NCI-H187 (cell line): Measurements from ENCODE around the gene ORMDL3.
"Not testable (repeated sequence)": the region's sequence is repeated elsewhere in the genome, so short reads cannot be mapped to it uniquely, and the experiment has no call there.

ENCODE experiments used
- DNase-seq, 2 experiments: peaks; one replicate each; lab custom pipeline; 2025; lab: John Stamatoyannopoulos, UW

ORMDL3 gene

DNA sequence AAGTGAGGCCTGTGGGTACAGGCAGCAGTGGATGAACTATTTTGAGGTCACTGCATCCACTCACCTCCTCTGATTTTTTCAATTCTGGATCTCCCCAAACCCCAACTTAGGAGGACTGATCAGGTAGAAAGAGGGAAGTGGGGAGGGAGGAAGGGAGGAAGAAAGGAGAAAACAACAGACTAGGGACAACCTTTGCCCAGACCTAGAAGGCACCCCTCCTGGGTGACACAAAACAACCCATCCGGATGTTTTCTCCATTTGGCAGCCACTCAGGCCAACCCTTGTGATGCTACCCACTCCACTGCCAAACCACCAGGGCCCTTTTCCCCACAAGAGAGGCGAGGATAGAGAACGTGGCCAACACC lies 2.7 kb downstream of the ORMDL3 start:
- no peak for DNase-seq

DNA sequence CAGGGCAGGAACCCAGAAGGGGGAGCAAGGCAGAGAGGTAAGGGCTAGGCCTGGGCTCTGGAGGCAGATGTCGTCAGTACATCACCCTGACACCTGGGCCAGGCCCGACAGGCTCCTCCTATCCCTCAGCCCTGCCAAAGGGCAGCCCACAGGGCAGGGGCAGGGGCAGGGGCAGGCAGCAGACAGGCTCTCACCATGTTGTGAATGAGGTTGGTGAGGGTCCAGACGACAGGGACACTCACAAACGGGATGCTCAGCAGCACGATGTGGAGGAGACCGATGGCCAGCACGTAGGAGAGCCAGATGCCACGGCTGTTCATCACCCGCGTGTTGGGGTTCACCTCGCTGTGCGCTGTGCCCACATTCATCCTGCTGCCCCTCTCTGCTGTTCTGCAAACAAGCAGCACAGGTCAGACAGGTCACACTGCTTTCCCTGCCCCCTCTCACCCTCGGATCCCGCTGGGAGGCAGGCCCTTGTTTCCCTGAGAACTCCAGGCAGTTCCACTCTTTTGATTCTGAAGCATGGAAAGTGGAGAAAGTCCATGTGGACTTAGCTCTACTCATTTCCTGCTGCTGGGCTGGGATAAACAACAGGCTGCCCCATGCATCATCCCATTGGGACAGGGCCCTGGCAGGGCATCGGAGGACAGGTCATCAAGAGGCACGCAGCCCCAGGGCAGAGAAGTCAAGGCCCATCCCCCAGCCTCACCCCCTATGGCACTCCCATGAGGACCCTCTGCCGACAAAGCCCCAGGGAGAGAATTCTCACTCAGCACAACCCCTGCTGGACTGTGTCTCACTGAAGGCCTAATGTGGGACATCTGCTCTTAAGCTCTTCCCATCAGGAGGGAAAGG lies 3.3 kb downstream of the ORMDL3 start:
- DNase-seq: no peak

GRCh38 chr17:39923230-39923629 lies 4.2 kb downstream of the ORMDL3 start:
- no peak for DNase-seq

GRCh38 chr17:39922006-39922405 lies 5.4 kb downstream of the ORMDL3 start:
- DNase-seq: no peak

DNA sequence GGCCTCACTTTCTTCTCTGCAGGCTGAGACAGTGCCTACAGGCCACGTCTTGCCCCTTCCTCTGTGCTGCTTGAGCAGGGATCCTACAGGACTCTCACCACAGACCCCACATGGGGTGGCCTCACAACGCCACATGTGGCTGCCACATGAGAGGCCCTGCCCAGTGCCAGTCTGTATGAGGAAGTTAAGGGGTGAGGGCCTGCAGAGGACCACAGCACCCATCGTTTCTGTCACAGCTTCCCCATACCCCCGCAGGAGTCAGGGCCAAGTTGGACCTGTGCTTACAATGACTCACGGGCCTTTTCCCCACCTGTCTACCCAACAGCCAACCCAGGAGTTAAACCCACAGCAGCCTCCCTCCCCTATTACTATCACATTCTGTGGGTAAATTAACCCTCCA lies 6.1 kb downstream of the ORMDL3 start:
- no peak for DNase-seq

- no peak for DNase-seq
Measured at GRCh38 chr17:39920218-39921210, 6.9 kb downstream of the ORMDL3 start.

- DNase-seq: no peak
Measured at GRCh38 chr17:39919087-39919683, 8.2 kb downstream of the ORMDL3 start.

GRCh38 chr17:39916918-39917317 lies 10.5 kb downstream of the ORMDL3 start:
- no peak for DNase-seq

GRCh38 chr17:39915559-39915958 lies 11.8 kb downstream of the ORMDL3 start:
- peak in 1 of 2 experiments; percentile 13 for DNase-seq

GRCh38 chr17:39913989-39914388 lies 13.4 kb downstream of the ORMDL3 start:
- DNase-seq: no peak

- no peak for DNase-seq
Measured at GRCh38 chr17:39908789-39909352, 18.5 kb downstream of the ORMDL3 start.

DNA sequence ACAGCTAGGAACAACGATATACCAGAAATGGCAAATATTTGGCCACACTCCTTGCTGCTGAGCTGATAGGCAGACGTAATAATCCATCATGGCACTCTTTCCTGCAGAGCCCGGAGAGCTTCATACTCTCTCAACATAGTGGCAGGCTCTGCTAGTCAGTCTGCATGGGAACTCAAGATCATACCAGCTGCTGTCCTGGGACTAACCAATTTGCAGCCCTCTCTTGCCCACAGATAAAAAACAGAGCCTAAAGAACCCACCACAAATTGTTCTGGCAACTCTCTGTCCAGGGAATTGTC lies 22.5 kb downstream of the ORMDL3 start:
- no peak for DNase-seq

DNA sequence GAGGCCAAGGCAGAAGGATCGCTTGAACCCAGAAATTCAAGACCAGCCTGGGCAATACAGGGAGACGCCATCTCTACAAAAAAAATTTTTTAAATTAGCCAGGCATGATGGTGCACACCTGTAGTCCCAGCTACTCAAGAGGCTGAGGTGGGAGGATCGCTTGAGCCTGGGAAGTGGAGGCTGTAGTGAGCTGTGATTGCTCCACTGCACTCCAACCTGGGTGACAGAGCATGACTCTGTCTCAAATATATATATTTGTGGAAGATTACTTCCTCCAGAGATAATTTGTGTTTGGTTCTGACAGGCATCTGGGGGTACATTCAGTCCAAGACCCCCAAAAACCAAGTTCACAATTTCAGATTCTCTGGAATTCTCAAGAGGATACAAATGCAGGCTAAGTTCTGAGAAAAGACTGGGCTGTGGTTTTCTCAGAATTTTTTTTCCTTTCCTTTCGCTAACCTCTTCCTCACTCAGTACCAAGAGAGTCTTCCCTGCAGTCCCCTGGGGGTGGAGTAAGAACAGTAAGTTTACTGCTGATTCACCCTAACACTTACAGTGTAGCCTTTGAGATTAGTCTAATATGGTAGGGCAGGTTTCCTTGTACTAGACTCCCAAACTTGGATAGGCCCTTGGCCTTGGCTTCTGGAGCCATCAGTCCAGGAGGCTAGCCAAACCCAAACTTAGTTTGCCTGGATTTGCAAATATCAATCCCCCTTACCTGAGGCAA lies 24.1 kb downstream of the ORMDL3 start:
- no peak for DNase-seq

DNA sequence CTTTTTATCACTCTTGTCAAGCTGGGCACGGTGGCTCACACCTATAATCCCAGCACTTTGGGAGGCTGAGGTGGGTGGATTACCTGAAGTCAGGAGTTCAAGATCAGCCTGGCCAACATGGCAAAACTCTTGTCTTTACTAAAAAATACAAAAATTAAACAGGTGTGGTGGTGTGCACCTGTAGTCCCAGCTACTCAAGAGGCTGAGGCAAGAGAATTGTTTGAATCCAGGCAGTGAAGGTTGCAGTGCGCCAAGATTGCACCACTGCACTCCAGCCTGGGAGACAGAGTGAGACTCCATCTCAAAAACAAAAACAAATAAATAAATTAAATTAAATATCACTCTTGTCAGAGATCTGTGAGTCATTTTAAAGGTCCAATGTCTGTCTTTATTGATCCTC lies 25.4 kb downstream of the ORMDL3 start:
- not testable (repeated sequence) for DNase-seq

DNA sequence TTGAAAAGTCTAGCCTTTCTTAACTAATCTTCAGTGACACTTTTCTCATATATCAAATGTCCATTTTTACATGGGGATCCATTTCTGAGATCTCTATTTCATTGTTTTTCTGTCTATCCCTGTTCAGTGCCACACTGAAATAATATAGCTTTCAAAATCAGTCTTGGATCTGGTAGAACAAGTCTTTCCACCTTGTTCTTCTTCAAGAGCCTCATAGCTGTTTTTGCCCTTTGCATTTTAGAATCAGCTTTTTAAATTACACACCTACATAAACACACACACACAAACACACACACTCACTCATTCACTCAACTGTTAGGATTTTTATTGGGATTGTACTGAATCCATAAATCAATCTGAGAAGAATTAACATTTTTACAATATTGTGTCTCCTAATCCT lies 28.2 kb downstream of the ORMDL3 start:
- DNase-seq: no peak

GRCh38 chr17:39898088-39898487 lies 29.3 kb downstream of the ORMDL3 start:
- no peak for DNase-seq

- no peak for DNase-seq
Measured at GRCh38 chr17:39894681-39895376, 32.6 kb downstream of the ORMDL3 start.

- DNase-seq: no peak
Measured at GRCh38 chr17:39889200-39889599, 38.2 kb downstream of the ORMDL3 start.

DNA sequence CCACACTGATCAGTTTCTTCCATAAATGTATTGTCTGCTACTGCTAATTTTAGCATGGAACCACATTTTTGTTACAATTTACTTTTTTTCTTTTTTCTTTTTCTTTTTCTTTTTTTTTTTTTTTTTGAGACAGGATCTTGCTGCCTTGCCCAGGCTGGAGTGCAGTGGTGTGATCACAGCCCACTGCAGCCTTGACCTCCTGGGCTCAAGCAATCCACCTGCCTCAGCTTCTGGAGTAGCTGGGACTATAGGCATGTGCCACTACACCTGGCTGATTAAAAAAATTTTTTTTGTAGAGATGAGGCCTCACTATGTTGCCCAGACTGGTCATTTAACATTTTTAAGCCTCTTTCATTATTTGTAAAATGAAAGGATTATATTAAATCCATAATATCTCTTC lies 40.3 kb downstream of the ORMDL3 start:
- no peak for DNase-seq

DNA sequence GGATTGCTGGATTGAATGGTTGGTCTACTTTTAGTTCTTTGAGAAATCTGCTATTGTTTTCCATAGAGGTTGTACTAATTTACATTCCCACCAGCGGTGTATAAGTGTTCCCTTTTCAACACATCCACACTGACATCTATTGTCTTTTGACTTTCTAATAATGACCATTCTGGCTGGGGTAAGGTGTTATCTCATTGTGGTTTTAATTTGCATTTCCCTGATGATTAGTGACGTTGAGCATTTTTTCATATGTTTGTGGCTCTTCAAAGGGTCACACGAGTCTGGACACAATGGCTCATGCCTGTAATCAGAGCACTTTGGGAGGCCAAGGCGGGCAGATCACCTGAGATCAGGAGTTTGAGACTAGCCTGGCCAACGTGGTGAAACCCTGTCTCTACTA lies 41.3 kb downstream of the ORMDL3 start:
- not testable (repeated sequence) for DNase-seq

GRCh38 chr17:39872751-39873150 lies 54.6 kb downstream of the ORMDL3 start:
- no peak for DNase-seq
